Fibroblast of pulmonary artery (primary cell): ENCODE data around the gene NLRP9.

Experiments
- DNase-seq: peaks from one replicate; pipeline ENCODE4 v3.0.0-alpha.2; 2010; ENCODE audit warnings: low read depth
- H3K4me3 ChIP-seq: replicated peaks from 2 replicates; pipeline ENCODE4 v1.5.1; 2011; ENCODE audit warnings: low read depth, mild to moderate bottlenecking, control low read depth, low read length, moderate library complexity
- TF ChIP-seq, protein P1 (sequence below): IDR thresholded peaks from 2 replicates; pipeline ENCODE4 v1.5.1; 2011; ENCODE audit warnings: mild to moderate bottlenecking, control low read depth, low read length, inconsistent platforms; ENCODE audit errors: missing control alignments

The NLRP9 gene

DNA sequence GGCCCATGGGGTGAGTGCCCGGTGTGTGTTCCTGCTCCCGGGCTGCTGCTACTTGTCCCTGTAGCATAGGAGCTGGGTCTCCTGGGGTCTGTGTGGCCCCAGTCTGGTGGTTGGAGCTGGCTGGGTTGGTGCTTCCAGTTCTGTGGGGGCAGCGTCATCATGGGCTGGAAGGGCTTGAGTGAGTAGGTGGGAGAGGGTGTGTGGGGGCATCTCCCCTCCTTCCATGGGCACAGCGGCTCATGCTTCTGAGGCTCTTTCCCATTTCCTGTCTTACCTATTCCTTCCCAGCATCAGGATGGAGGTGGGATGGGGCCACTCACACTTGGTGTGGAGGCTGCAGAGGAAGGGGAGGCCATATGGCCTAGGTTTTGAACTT, 71.2 kb downstream of the NLRP9 start:
- TF ChIP-seq, protein P1, sequence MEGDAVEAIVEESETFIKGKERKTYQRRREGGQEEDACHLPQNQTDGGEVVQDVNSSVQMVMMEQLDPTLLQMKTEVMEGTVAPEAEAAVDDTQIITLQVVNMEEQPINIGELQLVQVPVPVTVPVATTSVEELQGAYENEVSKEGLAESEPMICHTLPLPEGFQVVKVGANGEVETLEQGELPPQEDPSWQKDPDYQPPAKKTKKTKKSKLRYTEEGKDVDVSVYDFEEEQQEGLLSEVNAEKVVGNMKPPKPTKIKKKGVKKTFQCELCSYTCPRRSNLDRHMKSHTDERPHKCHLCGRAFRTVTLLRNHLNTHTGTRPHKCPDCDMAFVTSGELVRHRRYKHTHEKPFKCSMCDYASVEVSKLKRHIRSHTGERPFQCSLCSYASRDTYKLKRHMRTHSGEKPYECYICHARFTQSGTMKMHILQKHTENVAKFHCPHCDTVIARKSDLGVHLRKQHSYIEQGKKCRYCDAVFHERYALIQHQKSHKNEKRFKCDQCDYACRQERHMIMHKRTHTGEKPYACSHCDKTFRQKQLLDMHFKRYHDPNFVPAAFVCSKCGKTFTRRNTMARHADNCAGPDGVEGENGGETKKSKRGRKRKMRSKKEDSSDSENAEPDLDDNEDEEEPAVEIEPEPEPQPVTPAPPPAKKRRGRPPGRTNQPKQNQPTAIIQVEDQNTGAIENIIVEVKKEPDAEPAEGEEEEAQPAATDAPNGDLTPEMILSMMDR = no peak
- no peak overlapping the region for H3K4me3 ChIP-seq
- no peak for DNase-seq

DNA sequence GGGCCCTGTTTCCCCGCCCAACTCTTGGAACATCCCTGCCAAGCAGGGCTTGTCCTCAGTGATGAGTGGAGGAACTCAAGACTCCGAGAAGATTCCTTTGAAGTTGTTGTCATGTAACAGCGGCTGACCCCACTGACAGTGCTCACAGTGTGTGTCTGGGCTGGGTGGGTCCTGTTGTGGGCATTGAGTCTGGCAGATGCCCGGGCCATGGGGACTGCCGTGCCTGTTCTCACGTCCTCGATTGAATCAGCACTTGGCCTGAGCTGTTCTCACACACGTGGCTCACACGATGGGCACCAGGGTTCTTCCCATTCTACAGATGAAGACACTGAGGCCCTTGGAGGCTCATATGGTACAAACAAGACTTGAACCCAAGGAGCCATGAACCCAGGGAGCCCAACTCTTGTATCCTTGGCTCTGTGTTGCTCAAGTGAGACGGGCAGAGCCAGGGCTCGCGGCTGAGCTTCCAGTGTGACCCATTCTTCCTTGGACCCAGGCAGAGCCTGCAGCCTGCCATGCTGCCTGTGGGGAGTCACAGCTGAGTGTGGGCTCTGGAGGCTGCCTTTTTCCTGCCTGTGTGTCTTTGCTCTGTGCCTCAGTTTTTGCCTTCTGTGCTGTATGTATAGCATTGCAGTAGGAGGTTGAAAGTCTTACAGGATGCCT, 71.7 kb downstream of the NLRP9 start:
- no peak overlapping the region for H3K4me3 ChIP-seq
- TF ChIP-seq, protein P1 = no peak
- no peak for DNase-seq

DNA sequence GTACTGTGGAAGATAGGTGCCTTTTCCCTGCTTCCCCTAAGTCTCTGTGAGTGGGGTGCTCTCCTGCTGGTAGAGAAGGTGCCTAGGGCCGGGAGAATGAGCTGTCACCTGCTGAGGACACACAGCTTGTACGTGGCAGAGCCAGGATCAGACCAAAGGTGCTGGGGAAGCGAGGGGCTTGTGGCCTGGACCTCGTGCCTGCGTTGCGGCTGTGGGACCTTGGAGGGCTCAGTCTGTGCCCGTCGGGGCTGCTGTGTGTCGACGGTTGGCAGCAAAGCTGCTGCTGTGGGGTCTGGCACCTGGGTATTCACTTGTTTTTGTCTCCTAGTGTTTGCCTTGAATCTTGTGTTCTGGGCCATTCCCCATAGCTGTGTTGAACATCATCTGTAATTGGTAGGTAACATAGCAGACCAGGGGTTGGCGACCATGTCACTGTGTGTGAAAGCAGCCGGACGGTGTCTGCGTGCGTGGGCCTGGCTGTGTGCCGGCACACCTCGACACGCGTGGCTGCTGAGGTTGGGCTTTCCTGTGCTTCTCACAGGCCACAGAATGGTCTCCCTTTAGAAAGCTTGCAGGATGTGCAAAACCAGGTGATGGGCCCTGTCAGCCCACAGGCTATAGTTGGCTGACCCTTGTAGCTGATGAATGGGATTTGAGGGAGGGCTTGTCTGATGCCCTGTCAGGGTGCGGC, 74.2 kb downstream of the NLRP9 start:
- no peak overlapping the region for H3K4me3 ChIP-seq
- TF ChIP-seq, protein P1 = no peak
- DNase-seq = no peak

DNA sequence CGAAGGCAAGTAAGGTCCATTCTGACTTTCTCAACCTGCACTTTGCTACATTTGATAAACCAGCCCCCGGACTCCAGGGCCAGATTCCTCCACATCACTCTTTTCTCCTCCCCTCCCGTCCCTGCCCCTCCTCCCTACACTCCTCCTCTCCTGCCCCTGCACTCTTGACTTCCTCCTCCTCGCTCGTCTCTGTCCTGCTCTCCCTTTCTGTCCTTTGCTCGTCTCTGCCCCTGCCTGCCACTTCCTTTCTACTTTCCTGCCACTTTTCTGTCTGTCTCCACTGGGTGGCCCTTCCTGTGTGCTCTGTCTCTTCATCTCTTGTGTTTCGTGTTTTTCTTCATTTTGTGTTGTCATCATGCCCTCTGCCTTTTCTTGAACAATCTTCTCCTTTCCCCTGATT, 76.4 kb downstream of the NLRP9 start:
- TF ChIP-seq, protein P1 = no peak
- no peak overlapping the region for H3K4me3 ChIP-seq
- no peak for DNase-seq

DNA sequence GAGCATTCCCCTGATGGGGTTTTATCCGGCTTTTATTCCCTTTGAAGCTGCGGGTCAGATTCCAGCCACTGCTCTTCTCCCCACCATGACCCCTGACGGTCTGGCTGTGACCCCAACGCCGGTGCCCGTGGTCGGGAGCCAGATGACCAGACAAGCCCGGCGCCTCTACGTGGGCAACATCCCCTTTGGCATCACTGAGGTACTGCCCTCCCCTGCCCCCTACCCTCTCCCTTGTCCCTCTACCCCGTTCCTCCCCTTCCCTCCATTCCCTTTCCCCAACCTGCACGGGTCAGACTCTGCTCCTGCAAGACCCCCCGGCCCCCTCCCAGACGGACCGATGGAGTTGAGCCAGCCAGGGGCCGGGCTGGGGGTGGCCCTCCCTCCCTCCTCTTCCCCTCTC, 77.2 kb downstream of the NLRP9 start:
- H3K4me3 ChIP-seq = no peak overlapping the region
- TF ChIP-seq, protein P1 = no peak

DNA sequence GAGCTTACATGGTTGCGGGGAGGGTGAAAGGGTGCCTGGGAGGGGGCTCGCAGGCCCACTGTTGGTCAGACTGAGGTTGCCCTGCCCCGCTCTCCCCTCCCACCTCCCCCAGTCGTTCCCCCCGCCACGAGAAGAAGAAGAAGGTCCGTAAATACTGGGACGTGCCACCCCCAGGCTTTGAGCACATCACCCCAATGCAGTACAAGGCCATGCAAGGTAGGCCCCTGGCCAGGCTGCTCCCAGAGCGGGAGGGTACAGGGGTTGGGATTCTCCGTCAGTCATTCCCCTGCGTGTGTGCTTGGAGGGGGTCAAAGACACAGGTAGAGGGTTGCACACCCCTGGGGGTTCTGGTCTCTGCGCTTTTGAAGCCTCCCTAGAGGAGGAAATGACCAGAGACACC, 77.8 kb downstream of the NLRP9 start:
- H3K4me3 ChIP-seq = no peak overlapping the region
- TF ChIP-seq, protein P1 = no peak
- DNase-seq = no peak

More for the DNA sequence above, 77.2 kb downstream of the NLRP9 start:
- DNase-seq = no peak

DNA sequence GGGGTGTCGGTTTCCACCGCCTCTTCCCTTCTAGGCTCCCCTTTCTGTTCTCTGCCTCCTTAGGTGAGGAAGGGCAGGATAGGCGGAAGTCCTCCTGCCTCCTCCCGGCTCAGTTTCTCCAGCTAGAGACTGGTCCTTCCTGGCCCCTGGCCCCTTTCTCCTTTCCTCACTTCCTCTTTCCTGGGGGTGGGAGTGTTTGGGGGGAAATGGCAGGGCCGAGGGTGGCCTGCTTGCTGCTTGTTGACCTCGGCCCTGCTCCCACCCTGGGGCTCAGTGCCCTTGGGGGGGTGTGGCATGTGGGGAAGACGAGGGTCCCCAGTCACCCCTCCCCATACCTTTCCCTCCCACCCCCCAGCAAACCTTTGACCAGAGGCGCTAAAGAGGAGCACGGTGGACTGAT, 78.4 kb downstream of the NLRP9 start:
- no peak overlapping the region for H3K4me3 ChIP-seq
- TF ChIP-seq, protein P1 = no peak
- DNase-seq = no peak
